Measurements from ENCODE around the gene OR6P1. TPM values are rescaled to one million over a fixed set of nuclear protein-coding genes. Genes with fewer than 3 reads are reported as not detected.

OR6P1 gene
- total RNA-seq, 1 experiment from 2014 or later: not detected

DNA sequence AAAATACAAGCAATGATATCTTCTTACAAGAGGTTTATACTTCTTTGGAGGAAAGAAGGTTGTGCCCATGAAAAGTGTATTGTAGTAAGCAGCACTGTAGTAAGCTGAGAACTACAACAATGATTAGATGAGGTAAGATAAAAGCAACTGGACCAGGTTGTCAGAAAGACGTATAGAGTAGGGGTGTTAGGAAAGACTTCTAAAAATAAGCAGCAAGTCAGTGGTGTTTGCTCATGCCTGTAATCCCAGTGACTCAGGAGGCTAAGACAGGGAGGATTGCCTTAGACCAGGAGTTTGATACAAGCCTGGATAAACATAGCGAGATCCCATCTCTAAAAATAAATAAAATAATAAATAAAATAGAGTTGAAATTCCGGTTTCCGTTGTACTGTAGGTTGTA lies 13.6 kb upstream of the OR6P1 start:
- Histone ChIP-seq H3K9ac (ENCODE audit: extremely low read depth, insufficient read length, low read length) (no peak overlapping the region), H4K20me1 (ENCODE audit: control insufficient read depth, insufficient read depth, insufficient read length) (no peaks in the 10 kb centered on the region), H2BK120ac (ENCODE audit: low read depth, low read length, poor library complexity, severe bottlenecking) (no peak overlapping the region), H3K9me3 (ENCODE audit: control insufficient read depth, low read depth, low read length) (no peaks in the 10 kb centered on the region), H2BK5ac (ENCODE audit: insufficient read length, low read length) (no peak overlapping the region), H2AK5ac (ENCODE audit: insufficient read length, low read length) (no peak overlapping the region), H2AFZ (ENCODE audit: low read length) (no peak overlapping the region), H4K91ac (ENCODE audit: insufficient read length, low read depth, low read length) (no peak overlapping the region), H4K5ac (ENCODE audit: insufficient read length, low read depth, low read length) (no peak overlapping the region), H3K79me2 (ENCODE audit: insufficient read depth, low read length) (no peaks in the 10 kb centered on the region), H3K23ac (ENCODE audit: insufficient read length, low read depth, low read length) (no peak overlapping the region), H3K4me1 (ENCODE audit: insufficient read depth, low read length) (no peaks in the 10 kb centered on the region; the same call in 1 of the 2 replicates), H3K56ac (ENCODE audit: insufficient read length, low read depth, low read length) (no peak overlapping the region), H2BK15ac (ENCODE audit: low read depth, low read length) (no peak overlapping the region), H4K8ac (replicated peaks; ENCODE audit: insufficient read length, low read depth, low read length) (no peak overlapping the region), H3K14ac (ENCODE audit: insufficient read depth, low read length) (no peak overlapping the region), H3K27ac (ENCODE audit: insufficient read length, low read depth, low read length) (no peak overlapping the region), H3K79me1 (ENCODE audit: insufficient read depth, low read depth, low read length, poor library complexity, severe bottlenecking) (no peaks in the 10 kb centered on the region), H3K4me2 (ENCODE audit: insufficient read depth, insufficient read length, low read length) (no peak overlapping the region), H3T11ph (ENCODE audit: low read length) (no peak overlapping the region), H2BK12ac (ENCODE audit: insufficient read length, low read depth, low read length) (no peak overlapping the region), H3K4ac (ENCODE audit: low read depth, low read length) (no peak overlapping the region), H3K27me3 (ENCODE audit: insufficient read depth, low read length) (no peaks in the 10 kb centered on the region), H2BK20ac (ENCODE audit: low read depth, low read length, poor library complexity, severe bottlenecking) (no peak overlapping the region), H3K18ac (ENCODE audit: insufficient read length, low read depth, low read length) (no peak overlapping the region), H3K23me2 (ENCODE audit: insufficient read length, low read depth, low read length, poor library complexity, severe bottlenecking) (no peaks in the 10 kb centered on the region)
- H3K27ac Mint-ChIP-seq: no peak overlapping the region
- H3K4me1 Mint-ChIP-seq: no peaks in the 10 kb centered on the region
- WGBS (ENCODE audit: extremely low coverage, insufficient read length, low lambda C conversion rate): no CpG with 5 or more reads among the region's 4 CpGs
- no peak for TF ChIP-seq CTCF (conservative IDR thresholded peaks at IDR 0.05)
- peaks cover 10 to 11% of the 10 kb centered on the region in 2 experiments; a peak in 4 of 5 replicates for H3K9me3 Mint-ChIP-seq
- DNase-seq: no peak
- H3K27me3 Mint-ChIP-seq (ENCODE audit: low read depth): no peaks in the 10 kb centered on the region
- H3K36me3 Mint-ChIP-seq (ENCODE audit: insufficient read depth in 1 of 3, low read depth in 3 of 3): peaks cover 4 to 8% (median 4%) of the 10 kb centered on the region in 3 experiments; a peak in 5 of 7 replicates
- H3K4me3 Mint-ChIP-seq: no peak overlapping the region
